ENCODE measurements around the gene CTSC.
A peak's percentile ranks its signal among the peaks of the same experiment; 100 is the strongest.

The CTSC gene

DNA sequence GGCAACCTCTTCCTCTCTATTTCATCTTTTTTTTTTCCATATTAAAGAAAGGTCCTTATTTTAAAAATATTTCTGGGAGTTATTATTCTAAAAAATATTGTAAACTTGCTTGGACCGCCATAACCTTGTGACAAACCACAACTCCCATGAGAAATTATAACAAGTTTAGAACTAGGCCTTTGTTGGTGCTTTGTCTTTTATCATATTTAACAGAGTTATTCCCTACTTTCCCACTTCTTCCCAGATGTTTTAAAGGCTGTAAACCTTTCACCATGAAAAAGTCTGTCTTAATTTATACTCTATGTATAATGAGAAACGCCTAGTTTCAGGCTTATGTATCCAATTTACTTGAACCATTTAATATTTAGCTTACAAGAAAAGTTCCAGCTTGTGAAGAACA is 3.7 kb downstream of the CTSC start:
- no peak overlapping the region for H3K4me3 ChIP-seq (ENCODE audit: low read depth, low read length)
- no peak for DNase-seq (ENCODE audit: low read depth, low spot score)
- in situ Hi-C loops (cut with HindIII; ENCODE audit: low sequenced_read_pairs) = no loop called here
- TF ChIP-seq, protein P1, sequence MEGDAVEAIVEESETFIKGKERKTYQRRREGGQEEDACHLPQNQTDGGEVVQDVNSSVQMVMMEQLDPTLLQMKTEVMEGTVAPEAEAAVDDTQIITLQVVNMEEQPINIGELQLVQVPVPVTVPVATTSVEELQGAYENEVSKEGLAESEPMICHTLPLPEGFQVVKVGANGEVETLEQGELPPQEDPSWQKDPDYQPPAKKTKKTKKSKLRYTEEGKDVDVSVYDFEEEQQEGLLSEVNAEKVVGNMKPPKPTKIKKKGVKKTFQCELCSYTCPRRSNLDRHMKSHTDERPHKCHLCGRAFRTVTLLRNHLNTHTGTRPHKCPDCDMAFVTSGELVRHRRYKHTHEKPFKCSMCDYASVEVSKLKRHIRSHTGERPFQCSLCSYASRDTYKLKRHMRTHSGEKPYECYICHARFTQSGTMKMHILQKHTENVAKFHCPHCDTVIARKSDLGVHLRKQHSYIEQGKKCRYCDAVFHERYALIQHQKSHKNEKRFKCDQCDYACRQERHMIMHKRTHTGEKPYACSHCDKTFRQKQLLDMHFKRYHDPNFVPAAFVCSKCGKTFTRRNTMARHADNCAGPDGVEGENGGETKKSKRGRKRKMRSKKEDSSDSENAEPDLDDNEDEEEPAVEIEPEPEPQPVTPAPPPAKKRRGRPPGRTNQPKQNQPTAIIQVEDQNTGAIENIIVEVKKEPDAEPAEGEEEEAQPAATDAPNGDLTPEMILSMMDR (IDR thresholded peaks at IDR 0.05; ENCODE audit: low read depth, low read length) = no peak

DNA sequence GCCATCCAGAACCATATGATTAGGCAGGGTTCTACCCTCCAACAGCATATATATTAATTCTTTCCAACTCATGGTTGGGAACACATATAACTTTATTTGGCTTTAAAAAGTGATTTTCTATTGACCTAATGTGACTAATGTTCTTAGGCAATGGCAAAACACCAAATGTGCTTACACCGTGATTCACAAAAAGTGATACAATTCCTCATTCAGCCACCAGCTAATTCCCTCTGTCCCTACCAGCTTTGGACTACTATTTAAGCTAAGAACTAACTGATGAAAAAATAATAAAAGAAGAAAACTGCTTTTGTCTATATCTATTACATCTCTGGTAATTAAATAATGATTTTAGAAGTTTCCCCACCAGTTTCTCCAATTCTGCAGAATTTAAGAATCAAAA is 4.7 kb downstream of the CTSC start:
- in situ Hi-C loops (cut with HindIII; ENCODE audit: low sequenced_read_pairs) = no loop called here
- DNase-seq (ENCODE audit: low read depth, low spot score) = peak; percentile 30
- TF ChIP-seq, protein P1 (IDR thresholded peaks at IDR 0.05; ENCODE audit: low read depth, low read length) = no peak
- no peak overlapping the region for H3K4me3 ChIP-seq (ENCODE audit: low read depth, low read length)

DNA sequence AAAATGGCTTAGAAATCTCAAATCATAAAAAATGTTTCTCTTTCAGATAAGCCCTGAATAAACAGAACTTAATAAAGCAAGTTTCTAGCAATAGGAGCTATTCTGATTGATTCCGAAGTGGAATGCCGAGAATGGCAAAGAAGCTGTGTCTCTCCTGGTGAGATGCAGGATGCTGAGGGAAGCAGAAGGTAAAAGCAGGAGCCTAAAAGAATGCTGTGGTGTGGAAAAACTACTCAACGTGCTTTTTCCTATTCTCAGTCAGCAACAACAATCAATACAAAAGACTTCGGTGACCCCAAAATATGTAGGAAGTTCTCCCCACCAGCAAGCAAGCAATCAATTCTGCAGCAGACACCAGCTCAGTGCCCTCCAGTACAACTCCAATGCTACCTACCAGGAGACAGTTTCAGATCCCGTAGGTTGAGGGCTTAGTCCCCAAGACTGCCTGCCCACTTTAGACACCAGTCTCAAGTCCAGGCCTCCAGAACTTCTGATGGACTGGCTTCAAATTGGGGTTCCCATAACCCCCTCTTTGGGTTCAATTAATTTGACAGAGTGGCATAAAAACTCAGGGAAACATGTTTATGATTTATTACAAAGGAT is 6.6 kb downstream of the CTSC start:
- no peak overlapping the region for H3K4me3 ChIP-seq (ENCODE audit: low read depth, low read length)
- DNase-seq (ENCODE audit: low read depth, low spot score) = no peak
- TF ChIP-seq, protein P1 (IDR thresholded peaks at IDR 0.05; ENCODE audit: low read depth, low read length) = no peak
- in situ Hi-C loops (cut with HindIII; ENCODE audit: low sequenced_read_pairs) = no loop called here

DNA sequence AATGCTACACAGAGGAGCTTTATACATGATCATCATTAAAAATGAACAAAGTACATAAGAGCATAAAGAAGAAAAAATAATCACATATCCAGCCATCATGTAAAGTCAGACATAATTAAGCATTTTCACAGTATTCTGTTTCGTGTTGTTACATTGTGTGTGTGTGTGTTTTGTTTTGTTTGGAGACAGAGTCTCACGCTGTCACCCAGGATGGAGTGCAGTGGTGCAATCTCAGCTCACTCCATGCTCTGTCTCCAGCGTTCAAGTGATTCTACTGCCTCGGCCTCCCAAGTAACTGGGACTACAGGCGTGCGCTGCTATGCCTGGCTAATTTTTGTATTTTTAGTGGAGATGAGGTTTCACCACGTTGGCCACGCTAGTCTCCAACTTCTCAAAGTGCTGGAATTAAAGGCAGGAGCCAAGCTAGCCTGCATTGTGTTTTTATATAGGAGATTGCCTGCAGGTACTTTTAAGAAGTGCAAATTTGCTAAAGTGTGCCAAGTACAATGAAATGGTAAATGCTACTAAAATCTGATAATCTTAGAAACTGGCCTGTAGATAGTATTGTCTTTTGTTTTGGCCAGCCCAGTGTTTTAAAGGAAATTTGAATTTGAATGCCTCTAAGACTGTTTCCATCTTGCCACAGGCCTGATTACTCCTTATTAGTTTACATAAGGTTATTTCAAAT is 7.8 kb downstream of the CTSC start:
- no peak overlapping the region for H3K4me3 ChIP-seq (ENCODE audit: low read depth, low read length)
- no peak for DNase-seq (ENCODE audit: low read depth, low spot score)
- in situ Hi-C loops (cut with HindIII; ENCODE audit: low sequenced_read_pairs) = no loop called here
- TF ChIP-seq, protein P1 (IDR thresholded peaks at IDR 0.05; ENCODE audit: low read depth, low read length) = no peak

DNA sequence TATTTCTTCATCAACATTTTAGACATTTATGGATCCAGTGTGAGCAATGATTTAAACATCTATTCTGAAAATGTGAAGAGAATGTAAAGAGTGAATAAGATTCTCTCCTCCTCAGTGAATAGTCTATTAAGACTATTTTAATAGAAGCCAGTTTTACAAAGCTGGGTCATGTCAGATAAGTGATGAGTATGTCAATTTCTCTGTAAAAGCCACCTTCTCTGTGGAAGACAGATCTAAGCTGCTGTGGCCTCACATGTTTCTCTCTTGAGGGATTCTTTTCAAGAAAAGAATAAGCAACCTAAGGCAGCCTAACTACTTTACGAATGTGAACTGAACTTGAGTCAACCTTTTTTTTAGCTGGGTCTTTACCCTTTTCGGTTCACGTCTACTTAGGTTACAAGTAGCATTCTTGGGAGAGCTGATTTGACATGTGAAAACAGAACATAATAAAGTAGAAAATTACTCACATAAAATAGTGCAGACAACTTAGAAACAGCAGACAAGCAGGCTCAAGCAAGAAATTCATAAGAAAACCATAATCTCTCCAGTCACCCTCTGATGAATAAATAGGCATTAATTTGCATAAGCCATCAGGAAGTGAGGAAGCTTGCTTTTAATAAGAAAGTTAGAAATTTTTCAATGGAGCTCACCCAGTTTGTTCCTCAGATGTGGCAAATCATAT is 9.9 kb downstream of the CTSC start:
- H3K4me3 ChIP-seq (ENCODE audit: low read depth, low read length) = no peak overlapping the region
- no peak for DNase-seq (ENCODE audit: low read depth, low spot score)
- TF ChIP-seq, protein P1 (IDR thresholded peaks at IDR 0.05; ENCODE audit: low read depth, low read length) = no peak
- in situ Hi-C loops (cut with HindIII; ENCODE audit: low sequenced_read_pairs) = no loop called here

DNA sequence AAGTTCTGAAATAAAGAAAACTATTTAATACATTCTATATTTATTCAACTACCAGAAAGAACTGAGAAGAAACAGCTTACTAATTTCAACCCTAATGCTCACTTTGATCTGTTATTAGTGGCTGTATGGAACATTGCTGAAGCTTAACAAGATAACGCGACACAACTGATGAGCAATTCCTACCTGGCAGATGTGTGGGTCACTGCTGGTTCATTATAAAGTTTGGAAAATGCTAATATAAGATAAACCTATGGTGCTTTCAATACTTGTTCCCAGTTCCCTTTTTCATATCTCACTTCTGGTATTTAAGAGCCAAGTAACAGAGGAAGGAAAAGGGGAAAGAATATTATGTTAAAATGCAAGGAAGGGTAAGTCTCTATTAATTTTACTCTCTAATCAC is 10.5 kb downstream of the CTSC start:
- no peak for DNase-seq (ENCODE audit: low read depth, low spot score)
- in situ Hi-C loops (cut with HindIII; ENCODE audit: low sequenced_read_pairs) = no loop called here

More for the DNA sequence above, 10.5 kb downstream of the CTSC start:
- no peak overlapping the region for H3K4me3 ChIP-seq (ENCODE audit: low read depth, low read length)
- TF ChIP-seq, protein P1 (IDR thresholded peaks at IDR 0.05; ENCODE audit: low read depth, low read length) = no peak

Data from astrocyte of the spinal cord (primary cell).